Gastrocnemius medialis (tissue), 4 donors: ENCODE measurements around the gene CELSR1.

Experiments
- POLR2A ChIP-seq, 2 donors: fragments of 450-650 bp; IDR thresholded peaks; one replicate each; pipeline ENCODE4 v1.6.1; 2017; ENCODE audit warnings: antibody characterized with exemption in 2 of 2, mild to moderate bottlenecking in 2 of 2, moderate library complexity in 2 of 2
- TF ChIP-seq, protein P1 (sequence below), 5 experiments: fragments of 450-650 bp in 3 of 5; fragments of 200-600 bp in 2 of 5; sonication (generic) in 2 of 5; IDR thresholded peaks in 4 of 5; conservative IDR thresholded peaks in 1 of 5; 1 replicate in 4 of 5; 2 replicates in 1 of 5; pipeline ENCODE4 v1.5.1; 2016 to 2019; ENCODE audit warnings: antibody characterized with exemption in 5 of 5, mild to moderate bottlenecking in 3 of 5, moderate library complexity in 3 of 5

DNA sequence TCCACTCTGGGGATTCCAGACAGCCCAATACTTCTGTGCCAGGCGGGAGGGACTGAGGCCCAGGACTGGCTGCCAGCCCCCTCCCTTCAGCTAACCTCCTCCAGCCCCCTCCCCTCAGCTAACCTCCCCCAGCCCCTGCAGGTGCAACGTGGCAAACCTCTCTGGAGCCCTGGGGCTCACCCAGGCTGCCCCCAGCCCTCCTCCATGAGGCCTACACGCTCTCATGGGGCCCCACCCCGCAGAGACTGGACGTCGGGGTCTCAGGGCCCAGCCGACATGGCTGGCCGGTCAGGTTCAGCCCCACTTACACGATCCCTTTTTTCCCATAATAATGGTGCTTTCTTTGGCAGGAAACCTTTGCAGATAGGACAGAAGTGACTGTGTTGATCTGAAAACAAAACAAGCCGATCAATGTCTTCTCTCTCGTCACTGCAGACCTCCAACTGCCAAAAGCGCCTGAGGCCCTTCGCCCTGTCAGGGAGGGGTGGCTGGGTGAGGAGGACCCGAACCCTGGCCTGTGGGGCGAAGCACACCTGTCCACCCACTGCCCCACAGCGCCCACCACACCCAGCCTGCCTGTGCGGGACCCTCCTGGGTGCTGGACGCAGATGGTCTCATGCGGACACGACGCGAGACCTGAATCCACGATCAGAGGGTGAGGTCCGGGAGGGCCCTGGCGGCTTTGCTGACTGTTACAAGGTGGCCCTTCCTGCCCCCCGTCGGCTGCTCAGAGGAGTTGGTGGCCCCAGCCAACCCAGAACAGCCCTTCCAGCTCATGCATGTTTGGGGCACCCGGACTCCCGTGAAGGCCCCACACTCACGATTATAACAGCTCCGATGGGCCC lies 168.3 kb downstream of the CELSR1 start:
- TF ChIP-seq, protein P1, sequence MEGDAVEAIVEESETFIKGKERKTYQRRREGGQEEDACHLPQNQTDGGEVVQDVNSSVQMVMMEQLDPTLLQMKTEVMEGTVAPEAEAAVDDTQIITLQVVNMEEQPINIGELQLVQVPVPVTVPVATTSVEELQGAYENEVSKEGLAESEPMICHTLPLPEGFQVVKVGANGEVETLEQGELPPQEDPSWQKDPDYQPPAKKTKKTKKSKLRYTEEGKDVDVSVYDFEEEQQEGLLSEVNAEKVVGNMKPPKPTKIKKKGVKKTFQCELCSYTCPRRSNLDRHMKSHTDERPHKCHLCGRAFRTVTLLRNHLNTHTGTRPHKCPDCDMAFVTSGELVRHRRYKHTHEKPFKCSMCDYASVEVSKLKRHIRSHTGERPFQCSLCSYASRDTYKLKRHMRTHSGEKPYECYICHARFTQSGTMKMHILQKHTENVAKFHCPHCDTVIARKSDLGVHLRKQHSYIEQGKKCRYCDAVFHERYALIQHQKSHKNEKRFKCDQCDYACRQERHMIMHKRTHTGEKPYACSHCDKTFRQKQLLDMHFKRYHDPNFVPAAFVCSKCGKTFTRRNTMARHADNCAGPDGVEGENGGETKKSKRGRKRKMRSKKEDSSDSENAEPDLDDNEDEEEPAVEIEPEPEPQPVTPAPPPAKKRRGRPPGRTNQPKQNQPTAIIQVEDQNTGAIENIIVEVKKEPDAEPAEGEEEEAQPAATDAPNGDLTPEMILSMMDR (IDR thresholded peaks at IDR 0.05 in 4 of 5, conservative IDR thresholded peaks at IDR 0.05 in 1 of 5), result no peak
- TF ChIP-seq POLR2A (IDR thresholded peaks at IDR 0.05), result no peak
